IPS DF 19.7 (cell line): ENCODE results near the gene DDX20.

ENCODE experiments used
- DNase-seq: peaks from one replicate; pipeline ENCODE4 v3.0.0-alpha.2; 2013; ENCODE audit warnings: low read depth, low spot score

DDX20 gene

DNA sequence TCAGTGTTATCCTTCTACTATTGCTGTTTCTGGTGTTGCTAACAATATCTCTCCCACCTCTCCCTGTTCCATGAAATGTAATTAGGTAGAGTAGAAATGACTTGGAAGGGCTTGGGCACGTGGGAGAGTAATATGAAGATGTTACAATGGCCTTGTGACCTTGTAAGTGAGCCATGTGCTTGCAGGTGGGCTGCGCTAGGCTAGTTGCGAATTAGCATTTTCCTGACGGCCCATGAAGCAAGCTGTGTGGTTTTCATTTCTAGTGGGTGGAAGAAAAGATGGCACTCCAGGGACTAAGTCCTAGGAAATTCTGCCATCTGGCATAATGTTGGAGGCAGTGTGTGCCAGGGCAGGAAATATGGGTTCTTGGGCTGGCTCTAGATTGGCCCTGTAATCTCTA, 7.8 kb upstream of the DDX20 start:
- no peak for DNase-seq

GRCh38 chr1:111749628-111750027, 6.1 kb upstream of the DDX20 start:
- DNase-seq = no peak

- DNase-seq = no peak
Observed at GRCh38 chr1:111750856-111751255, 4.8 kb upstream of the DDX20 start.

DNA sequence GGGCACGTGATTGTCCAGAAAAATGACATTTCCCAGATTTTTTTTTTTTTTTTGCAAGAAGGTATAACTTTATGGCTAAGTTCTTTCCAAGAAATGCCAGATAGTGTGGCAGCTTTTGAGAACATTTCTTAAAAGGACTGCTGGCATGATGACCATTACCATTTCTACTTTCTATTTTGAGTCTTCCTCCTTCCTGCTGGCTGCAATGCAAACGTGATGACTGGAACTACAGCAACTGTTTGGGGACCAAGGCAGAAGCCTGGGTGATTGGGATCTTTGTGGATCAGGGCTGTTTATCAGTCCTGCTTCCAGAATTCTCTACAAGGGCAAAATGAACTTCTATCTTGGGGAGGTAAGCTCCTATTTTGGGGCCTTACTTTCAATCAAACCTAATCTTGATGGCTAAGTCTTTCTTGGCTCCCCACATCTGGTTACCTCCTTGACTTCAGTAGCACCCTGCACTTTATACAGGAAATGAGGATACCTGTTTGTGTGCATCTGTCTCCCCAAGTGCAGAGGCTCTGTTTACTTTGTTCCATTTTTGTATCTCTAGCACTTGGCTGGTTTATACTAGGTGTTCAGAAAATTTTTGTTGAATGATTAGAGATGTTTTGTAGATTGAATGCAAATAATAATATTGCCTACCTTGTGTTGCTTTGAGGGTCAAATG, 3.7 kb upstream of the DDX20 start:
- no peak for DNase-seq

- DNase-seq = no peak
Observed at GRCh38 chr1:111754984-111755330, 744 bp upstream of the DDX20 start.

DNA sequence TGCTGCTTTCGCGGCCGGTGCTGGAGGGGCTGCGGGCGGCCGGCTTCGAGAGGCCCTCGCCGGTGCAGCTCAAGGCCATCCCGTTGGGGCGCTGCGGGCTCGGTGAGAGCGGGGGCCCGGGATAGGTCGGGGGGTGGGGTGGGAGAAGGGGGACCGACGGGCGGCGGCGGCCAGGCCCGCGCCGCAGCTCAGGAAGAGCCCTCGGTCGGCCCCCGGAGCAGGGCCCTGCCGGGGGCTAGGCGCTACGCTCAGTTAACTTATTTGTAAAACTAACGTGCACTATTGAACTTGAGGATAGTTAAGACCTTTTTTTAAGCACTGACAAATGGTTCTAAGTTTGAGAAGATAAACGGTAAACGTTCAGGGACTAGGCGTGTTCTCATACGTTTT, 418 bp downstream of the DDX20 start:
- no peak for DNase-seq

DNA sequence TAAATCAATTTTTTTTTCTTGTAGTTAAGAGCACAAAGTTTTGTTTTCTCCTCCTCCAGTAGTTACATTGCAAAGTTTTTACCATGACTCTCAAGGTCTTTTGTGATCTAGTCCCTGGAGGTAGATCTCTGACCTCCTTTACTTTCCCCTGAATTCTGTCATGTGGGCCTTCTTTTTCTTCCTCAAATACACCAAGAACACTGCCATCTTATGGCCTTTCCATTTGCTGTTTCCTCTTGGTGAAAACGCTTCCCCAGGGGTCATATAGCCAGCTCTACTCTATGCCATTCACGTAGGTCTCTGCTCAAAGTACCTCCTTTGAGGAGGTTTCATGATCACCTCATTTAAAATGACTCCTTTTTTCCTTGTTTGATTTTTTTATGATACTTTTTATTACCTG, 2.7 kb downstream of the DDX20 start:
- DNase-seq = no peak

- DNase-seq = no peak
Observed at GRCh38 chr1:111761717-111762116, 6.0 kb downstream of the DDX20 start.

DNA sequence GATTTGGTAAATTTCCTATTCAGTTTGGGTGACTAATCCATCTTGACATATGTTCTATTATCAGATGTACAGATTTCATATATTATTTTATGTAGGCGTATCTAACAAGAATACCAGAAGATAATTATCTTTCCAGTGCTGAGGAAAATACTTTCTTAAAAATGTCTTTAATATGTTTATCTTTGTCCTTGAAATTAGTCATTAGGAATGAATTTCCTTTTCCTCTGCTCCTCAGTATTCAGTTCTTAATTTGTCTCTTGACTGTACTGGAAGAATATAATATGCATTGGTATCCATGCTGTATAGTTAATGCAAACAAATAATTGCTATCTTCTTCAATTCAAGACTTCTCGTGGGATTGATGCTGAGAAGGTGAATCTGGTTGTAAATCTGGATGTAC, 6.6 kb downstream of the DDX20 start:
- DNase-seq = no peak

GRCh38 chr1:111768023-111768422, 12.3 kb downstream of the DDX20 start:
- DNase-seq = no peak

DNA sequence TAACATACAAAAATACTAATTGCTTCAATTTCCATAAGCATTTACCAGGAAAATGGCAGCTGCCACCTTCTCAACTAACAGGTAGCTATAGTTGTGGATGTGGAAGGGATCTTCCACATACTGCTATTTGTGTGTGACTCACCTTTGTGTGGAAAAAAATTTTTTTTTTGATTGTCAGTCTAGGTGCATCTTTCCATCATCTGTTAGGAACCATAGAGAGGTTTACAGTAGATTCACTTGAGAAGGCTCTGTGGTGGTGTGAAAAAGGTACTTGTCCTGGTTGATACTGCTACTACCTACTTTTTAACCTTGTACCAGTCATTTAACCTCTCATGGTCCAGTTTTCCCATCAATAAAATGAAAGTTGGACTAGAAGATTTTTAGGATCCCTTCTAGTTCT, 12.9 kb downstream of the DDX20 start:
- no peak for DNase-seq

DNA sequence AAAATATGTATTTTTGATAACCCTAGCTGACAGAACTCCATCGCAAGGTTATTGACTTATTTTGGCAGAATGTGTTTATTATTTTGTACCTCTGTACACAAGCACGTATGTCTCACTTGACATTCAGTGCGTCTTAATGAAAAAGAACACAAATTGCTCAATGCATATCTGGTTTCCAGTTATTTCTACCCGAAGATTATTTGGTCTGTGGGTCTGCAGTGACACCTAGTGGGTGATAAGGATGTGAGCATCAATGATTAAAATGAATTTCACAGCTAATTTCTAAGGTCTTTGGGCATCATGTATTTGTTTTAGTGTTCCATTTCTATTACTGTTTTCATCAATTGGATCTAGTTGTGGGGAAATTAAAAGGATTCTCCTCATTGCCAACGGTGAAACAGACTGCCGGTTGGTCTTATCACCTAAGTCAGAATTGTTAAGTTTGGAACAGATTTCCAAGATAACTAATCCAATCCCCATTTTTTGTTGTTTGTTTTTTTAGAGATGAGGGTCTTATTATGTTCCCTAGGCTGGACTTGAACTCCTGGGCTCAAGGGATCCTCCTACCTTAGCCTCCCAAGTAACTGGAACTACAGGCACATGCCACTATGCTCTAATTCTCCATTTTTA, 13.9 kb downstream of the DDX20 start:
- no peak for DNase-seq

- DNase-seq = no peak
Observed at GRCh38 chr1:111770916-111771315, 15.2 kb downstream of the DDX20 start.

GRCh38 chr1:111775966-111776365, 20.3 kb downstream of the DDX20 start:
- DNase-seq = no peak

DNA sequence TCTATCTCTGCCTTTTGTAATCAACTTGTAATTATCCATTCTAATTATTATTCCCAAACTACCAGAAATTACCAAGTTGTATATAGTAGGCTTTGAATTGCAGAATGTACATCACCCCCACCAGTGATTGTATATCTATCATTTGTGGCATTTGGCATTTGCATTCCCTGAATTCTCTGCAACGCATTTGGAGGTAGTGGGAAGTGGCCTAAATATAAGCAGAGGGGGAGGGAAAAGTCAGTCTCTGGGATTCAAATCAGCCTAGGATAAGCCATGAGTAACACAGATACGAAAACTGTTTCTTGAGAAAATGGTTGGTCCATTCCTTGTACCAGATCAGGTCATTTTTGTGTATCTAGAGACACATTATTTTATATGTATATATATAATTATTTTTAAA, 20.7 kb downstream of the DDX20 start:
- DNase-seq = no peak

DNA sequence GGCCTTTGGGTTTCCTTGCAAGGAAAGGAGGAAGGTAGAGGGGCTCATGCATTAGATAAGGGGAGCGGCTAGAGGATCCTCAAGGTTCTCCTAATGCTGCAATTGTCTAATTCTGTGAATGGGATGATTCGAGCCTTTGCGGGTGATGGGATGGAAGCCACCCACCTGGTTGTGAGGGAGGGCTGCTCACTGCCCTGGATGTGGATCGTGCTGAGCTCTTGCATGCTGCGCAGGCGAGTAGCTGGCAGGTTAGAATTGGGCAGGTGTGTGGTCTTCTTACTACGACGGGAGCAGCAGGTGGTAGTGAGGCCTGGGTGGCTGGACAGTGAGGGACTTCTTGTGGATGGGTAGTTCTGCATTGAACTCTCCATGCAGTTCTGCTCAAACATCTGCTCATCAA, 21.2 kb downstream of the DDX20 start:
- DNase-seq = no peak

DNA sequence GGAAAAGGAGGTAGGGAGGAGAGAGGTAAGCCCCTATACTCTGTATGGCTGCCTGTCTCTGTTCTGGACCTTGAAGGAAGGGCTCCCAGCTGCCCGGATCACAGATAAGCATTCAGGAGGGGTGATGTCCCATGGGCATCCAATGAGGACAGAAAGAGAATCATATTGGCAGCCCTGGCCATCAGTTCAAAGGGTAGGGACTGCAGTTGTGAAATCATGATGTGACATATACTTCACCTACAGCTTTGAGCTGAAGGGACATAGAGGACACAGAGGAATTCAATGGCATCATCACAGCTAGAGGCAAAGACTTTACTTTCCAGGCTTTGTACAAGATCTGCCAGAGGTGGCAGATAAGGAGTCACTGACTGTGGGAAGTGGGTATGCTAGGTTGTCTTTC, 21.6 kb downstream of the DDX20 start:
- DNase-seq = no peak

GRCh38 chr1:111778066-111778465, 22.4 kb downstream of the DDX20 start:
- DNase-seq = no peak

- DNase-seq = peak; percentile 65
Observed at GRCh38 chr1:111778541-111779051, 22.9 kb downstream of the DDX20 start.

GRCh38 chr1:111779546-111779945, 23.8 kb downstream of the DDX20 start:
- no peak for DNase-seq

DNA sequence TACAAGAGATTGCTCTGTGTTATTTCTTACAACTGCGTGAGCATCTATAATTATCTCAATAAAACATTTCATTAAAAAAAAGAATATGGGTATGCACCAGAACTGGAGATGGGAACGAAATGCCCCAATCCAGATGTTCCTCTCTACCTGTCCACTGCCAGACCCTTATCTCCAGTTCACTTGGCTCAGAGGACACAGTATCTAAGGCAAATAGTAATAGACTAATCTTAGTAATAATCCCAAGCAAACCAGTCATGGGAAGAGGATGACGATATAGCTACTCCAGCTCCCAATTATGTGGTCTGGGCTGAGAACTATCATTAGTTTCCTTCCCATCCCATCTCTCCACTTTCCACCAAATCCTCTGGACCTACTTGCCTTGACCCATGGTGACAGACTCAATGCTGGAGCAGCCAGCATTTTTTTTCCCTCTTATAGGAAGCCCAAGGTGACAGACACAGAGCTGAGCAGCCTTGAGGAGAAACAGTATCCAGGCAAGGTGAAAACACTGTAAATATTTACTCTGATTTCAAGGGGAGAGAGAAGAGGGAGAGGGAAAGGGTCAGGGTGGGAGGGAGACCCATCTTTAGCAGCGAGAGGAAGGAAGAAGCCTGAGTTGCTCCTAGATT, 28.7 kb downstream of the DDX20 start:
- DNase-seq = no peak

DNA sequence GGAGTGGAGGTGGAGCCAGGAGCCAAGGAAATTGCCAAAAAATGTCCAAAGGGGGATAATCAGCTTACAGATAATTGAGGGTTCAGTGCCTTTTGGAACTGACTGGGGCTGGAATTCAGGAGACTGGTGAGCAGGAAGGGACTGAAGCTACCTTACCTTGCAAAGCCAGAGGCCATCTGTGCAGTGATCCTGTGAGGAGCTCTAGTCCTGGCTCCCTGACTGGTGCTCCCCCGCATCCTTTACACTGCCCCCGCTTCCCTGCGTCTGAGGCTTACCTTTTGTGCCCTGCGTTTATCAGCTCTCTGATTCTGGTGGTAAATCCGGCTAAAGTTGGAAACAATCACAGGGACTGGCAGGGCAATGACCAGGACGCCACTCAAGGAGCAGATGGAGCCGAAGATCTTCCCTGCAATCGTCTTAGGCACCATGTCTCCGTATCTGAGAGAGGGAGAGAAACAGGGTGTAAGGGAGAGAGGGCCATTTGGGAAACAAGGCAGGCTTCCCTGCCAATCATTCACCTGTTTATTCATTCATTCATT, 31.0 kb downstream of the DDX20 start:
- no peak for DNase-seq

DNA sequence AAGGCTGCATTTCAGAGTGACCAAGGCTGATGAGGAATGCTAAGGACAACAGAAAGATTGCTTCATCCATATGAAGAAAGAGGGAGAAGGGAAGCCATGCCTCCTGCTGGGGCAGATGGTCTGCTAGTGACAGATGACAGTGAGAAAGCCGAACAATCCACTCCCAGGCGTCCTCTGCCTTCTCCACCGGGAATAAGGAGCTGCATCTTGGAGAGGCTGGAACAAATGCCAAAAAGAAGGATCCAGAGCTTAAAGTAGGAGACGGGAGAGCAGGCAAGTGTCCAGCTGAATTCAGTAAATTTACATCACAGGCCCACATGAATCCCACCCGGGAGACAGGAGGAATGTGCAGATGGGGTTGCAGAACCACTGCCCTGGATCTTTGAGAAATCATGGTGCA, 33.4 kb downstream of the DDX20 start:
- no peak for DNase-seq
